Measurements from ENCODE around the gene PTGER1. TPM values are rescaled to one million over a fixed set of nuclear protein-coding genes. Genes with fewer than 3 reads are reported as not detected.

The PTGER1 gene
- total and polyA plus RNA-seq, 12 donors: 1.9 to 31.1 (median 4.5) TPM; not detected in 1

- H3K27ac ChIP-seq: peak overlapping the region in 2 of 5 donors; percentile 52 to 78
- peaks cover 0 to 19% of the 10 kb centered on the region in 2 donors for H3K4me1 ChIP-seq (replicated peaks in 1 of 2)
- DNase-seq: peak in 1 of 7 donors; percentile 38
- TF ChIP-seq CTCF (IDR thresholded peaks at IDR 0.05) (no peak), POLR2A (IDR thresholded peaks at IDR 0.05) (no peak)
- no peaks in the 10 kb centered on the region for H3K9me3 ChIP-seq (replicated peaks in 1 of 3)
- no peak overlapping the region for H3K4me3 ChIP-seq
- 71 to 85% (median 72%) methylated on average over 17 to 24 of the region's 24 CpGs for WGBS, 4 donors
- H3K36me3 ChIP-seq (replicated peaks in 1 of 2): peaks cover 0 to 33% of the 10 kb centered on the region in 2 donors
- no peaks in the 10 kb centered on the region for H3K27me3 ChIP-seq
- intact Hi-C loops (cut with DNase I): no loop called here
These were observed 3.0 kb upstream of the PTGER1 start for GRCh38 chr19:14478113-14478545.

GRCh38 chr19:14477418-14478112 lies 2.4 kb upstream of the PTGER1 start:
- H3K27me3 ChIP-seq: no peaks in the 10 kb centered on the region
- H3K27ac ChIP-seq: peak overlapping the region in 2 of 5 donors; percentile 59 to 78
- H3K9me3 ChIP-seq (replicated peaks in 1 of 3): no peaks in the 10 kb centered on the region
- DNase-seq: peak in 2 of 7 donors; percentile 33 to 48
- 64 to 82% (median 69%) methylated on average over 8 to 10 of the region's 10 CpGs for WGBS, 4 donors
- intact Hi-C loops (cut with DNase I): no loop called here
- peaks cover 0 to 31% of the 10 kb centered on the region in 2 donors for H3K36me3 ChIP-seq (replicated peaks in 1 of 2)
- H3K4me3 ChIP-seq: no peak overlapping the region
- peaks cover 0 to 21% of the 10 kb centered on the region in 2 donors for H3K4me1 ChIP-seq (replicated peaks in 1 of 2)
- no peak for TF ChIP-seq POLR2A (IDR thresholded peaks at IDR 0.05)
- TF ChIP-seq CTCF (IDR thresholded peaks at IDR 0.05): no peak

- Histone ChIP-seq H3K27ac (peak overlapping the region in 2 of 5 donors; percentile 59 to 78), H3K4me3 (no peak overlapping the region), H3K27me3 (no peaks in the 10 kb centered on the region), H3K9me3 (replicated peaks in 1 of 3) (no peaks in the 10 kb centered on the region), H3K4me1 (replicated peaks in 1 of 2) (peaks cover 0 to 25% of the 10 kb centered on the region in 2 donors), H3K36me3 (replicated peaks in 1 of 2) (peaks cover 0 to 25% of the 10 kb centered on the region in 2 donors)
- WGBS, 4 donors: 57 to 66% (median 60%) methylated on average over 18 to 26 of the region's 26 CpGs
- intact Hi-C loops (cut with DNase I): no loop called here
- TF ChIP-seq POLR2A (IDR thresholded peaks at IDR 0.05): no peak
- TF ChIP-seq CTCF (IDR thresholded peaks at IDR 0.05): no peak
- peak in 3 of 7 donors; percentile 29 to 88 (median 55) for DNase-seq
These were observed 1.7 kb upstream of the PTGER1 start for GRCh38 chr19:14476673-14477401.

- no peak overlapping the region for H3K4me3 ChIP-seq
- 70 to 93% (median 86%) methylated on average over 6 to 7 of the region's 7 CpGs for WGBS, 4 donors
- H3K4me1 ChIP-seq (replicated peaks in 1 of 2): peaks cover 0 to 25% of the 10 kb centered on the region in 2 donors
- peaks cover 0 to 25% of the 10 kb centered on the region in 2 donors for H3K36me3 ChIP-seq (replicated peaks in 1 of 2)
- intact Hi-C loops (cut with DNase I): no loop called here
- H3K9me3 ChIP-seq (replicated peaks in 1 of 3): no peaks in the 10 kb centered on the region
- DNase-seq: no peak
- peak overlapping the region in 1 of 5 donors; percentile 78 for H3K27ac ChIP-seq
- TF ChIP-seq POLR2A (IDR thresholded peaks at IDR 0.05) (no peak), CTCF (IDR thresholded peaks at IDR 0.05) (no peak)
- no peaks in the 10 kb centered on the region for H3K27me3 ChIP-seq
These were observed 1.1 kb upstream of the PTGER1 start for GRCh38 chr19:14476327-14476672.

Measured in adrenal gland (tissue), 12 donors.